ENCODE measurements around the gene CADM3. TPM values are rescaled to one million over a fixed set of nuclear protein-coding genes. Genes with fewer than 3 reads are reported as not detected.

Gene CADM3
- total and polyA plus RNA-seq, 10 donors: 0.92 to 6.8 (median 4.3) TPM

GRCh38 chr1:159144571-159144970 lies 26.8 kb upstream of the CADM3 start:
- Histone ChIP-seq H3K27me3 (replicated peaks in 1 of 7) (peaks cover 0 to 24% (median 4%) of the 10 kb centered on the region in 7 donors), H3K9me3 (no peaks in the 10 kb centered on the region), H3K27ac (no peak overlapping the region), H3K36me3 (no peaks in the 10 kb centered on the region), H3K4me3 (no peak overlapping the region), H3K4me1 (peaks cover 0 to 5% (median 0%) of the 10 kb centered on the region in 6 donors)
- intact Hi-C loops (cut with DNase I; ENCODE audit: low total_unique reads): no loop called here
- WGBS, 5 donors: 93 to 98% (median 95%) methylated on average over 3 of the region's 3 CpGs
- TF ChIP-seq POLR2A (IDR thresholded peaks at IDR 0.05): no peak
- no peak for TF ChIP-seq POLR2AphosphoS5 (IDR thresholded peaks at IDR 0.05)
- no peak for TF ChIP-seq CTCF (IDR thresholded peaks at IDR 0.05 in 8 of 11, conservative IDR thresholded peaks at IDR 0.05 in 3 of 11)
- no peak for DNase-seq

- DNase-seq: no peak
- Histone ChIP-seq H3K36me3 (no peaks in the 10 kb centered on the region), H3K4me1 (peaks cover 0 to 1% (median 0%) of the 10 kb centered on the region in 6 donors), H3K27me3 (replicated peaks in 1 of 7) (peaks cover 0 to 6% (median 0%) of the 10 kb centered on the region in 7 donors), H3K27ac (no peak overlapping the region), H3K4me3 (no peak overlapping the region), H3K9me3 (no peaks in the 10 kb centered on the region)
- WGBS, 5 donors: 61 to 72% (median 68%) methylated on average over 3 of the region's 3 CpGs
- intact Hi-C loops (cut with DNase I; ENCODE audit: low total_unique reads): no loop called here
- no peak for TF ChIP-seq POLR2A (IDR thresholded peaks at IDR 0.05)
- TF ChIP-seq POLR2AphosphoS5 (IDR thresholded peaks at IDR 0.05): no peak
Observed at GRCh38 chr1:159146980-159147379, 24.4 kb upstream of the CADM3 start.

- Histone ChIP-seq H3K27me3 (replicated peaks in 1 of 7) (peaks cover 0 to 6% (median 0%) of the 10 kb centered on the region in 7 donors), H3K4me1 (no peaks in the 10 kb centered on the region), H3K27ac (no peak overlapping the region), H3K36me3 (no peaks in the 10 kb centered on the region), H3K4me3 (no peak overlapping the region), H3K9me3 (peaks cover 0 to 10% (median 0%) of the 10 kb centered on the region in 8 donors)
- DNase-seq: no peak
- WGBS, 5 donors: 54 to 77% (median 60%) methylated on average over 3 of the region's 3 CpGs
- TF ChIP-seq CTCF (IDR thresholded peaks at IDR 0.05 in 8 of 11, conservative IDR thresholded peaks at IDR 0.05 in 3 of 11) (no peak), POLR2A (IDR thresholded peaks at IDR 0.05) (no peak), POLR2AphosphoS5 (IDR thresholded peaks at IDR 0.05) (no peak)
- intact Hi-C loops (cut with DNase I; ENCODE audit: low total_unique reads): no loop called here
Observed at GRCh38 chr1:159152031-159152430, 19.4 kb upstream of the CADM3 start.

- Histone ChIP-seq H3K36me3 (no peaks in the 10 kb centered on the region), H3K27me3 (replicated peaks in 1 of 7) (peaks cover 0 to 21% (median 0%) of the 10 kb centered on the region in 7 donors), H3K4me3 (no peak overlapping the region), H3K4me1 (peaks cover 0 to 14% (median 3%) of the 10 kb centered on the region in 6 donors), H3K9me3 (no peaks in the 10 kb centered on the region), H3K27ac (no peak overlapping the region)
- intact Hi-C loops (cut with DNase I; ENCODE audit: low total_unique reads): no loop called here
- WGBS, 5 donors: 6 to 15% (median 9%) methylated on average over 4 of the region's 4 CpGs
- peak; percentile 82 for DNase-seq
- no peak for TF ChIP-seq POLR2A (IDR thresholded peaks at IDR 0.05)
- peak; percentile 86 to 100 (median 93) for TF ChIP-seq CTCF (IDR thresholded peaks at IDR 0.05 in 8 of 11, conservative IDR thresholded peaks at IDR 0.05 in 3 of 11)
- TF ChIP-seq POLR2AphosphoS5 (IDR thresholded peaks at IDR 0.05): peak in 1 of 3 donors; percentile 27
Observed at GRCh38 chr1:159161001-159161718, 10.3 kb upstream of the CADM3 start.
